Measurements from ENCODE around the gene TBC1D20. TPM values are rescaled to one million over a fixed set of nuclear protein-coding genes. Genes with fewer than 3 reads are reported as not detected.

Gene TBC1D20
- total RNA-seq, 1 donor from 2014 or later = 35.8 TPM

DNA sequence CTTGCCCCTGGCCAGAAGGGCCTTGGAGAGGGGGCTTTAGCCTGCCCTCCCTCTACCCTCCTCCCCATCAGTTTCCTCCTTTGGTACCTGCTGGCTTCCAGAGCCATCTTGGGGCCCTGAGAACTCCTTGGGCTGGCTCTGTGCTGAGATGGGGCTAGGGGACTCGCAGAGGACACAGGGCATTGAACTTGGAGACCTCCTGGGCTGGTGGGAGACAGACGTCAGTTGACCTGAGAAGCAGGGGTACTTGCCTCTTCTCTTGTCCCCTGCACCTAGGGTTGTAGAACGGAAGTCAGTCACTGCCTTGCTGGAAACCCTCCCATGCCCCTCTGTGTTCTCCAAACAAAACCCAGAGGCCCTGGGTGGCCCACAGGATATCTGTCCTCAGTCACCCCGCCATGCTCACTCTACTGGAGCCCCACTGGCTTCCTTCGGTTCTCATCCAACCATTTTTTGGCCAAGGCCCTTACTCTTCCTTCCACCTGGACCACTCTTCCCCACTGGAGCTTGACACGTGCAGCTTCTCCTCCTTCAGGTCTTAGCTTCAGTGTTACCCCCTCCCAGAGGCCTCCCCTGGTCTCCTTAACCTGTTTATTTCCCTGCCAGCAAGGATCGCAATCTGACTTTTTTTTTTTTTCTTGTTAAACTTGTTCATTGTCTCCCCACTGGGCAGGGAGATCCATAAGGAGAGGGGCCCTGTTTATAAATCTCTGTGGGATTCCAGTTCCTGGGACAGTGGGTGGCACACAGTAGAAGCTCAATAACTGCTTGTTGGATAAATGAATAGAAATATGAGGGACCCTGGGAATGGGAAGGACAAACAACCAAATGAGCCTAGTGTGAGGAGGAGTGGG, 53.3 kb downstream of the TBC1D20 start:
- TF ChIP-seq, protein P1, sequence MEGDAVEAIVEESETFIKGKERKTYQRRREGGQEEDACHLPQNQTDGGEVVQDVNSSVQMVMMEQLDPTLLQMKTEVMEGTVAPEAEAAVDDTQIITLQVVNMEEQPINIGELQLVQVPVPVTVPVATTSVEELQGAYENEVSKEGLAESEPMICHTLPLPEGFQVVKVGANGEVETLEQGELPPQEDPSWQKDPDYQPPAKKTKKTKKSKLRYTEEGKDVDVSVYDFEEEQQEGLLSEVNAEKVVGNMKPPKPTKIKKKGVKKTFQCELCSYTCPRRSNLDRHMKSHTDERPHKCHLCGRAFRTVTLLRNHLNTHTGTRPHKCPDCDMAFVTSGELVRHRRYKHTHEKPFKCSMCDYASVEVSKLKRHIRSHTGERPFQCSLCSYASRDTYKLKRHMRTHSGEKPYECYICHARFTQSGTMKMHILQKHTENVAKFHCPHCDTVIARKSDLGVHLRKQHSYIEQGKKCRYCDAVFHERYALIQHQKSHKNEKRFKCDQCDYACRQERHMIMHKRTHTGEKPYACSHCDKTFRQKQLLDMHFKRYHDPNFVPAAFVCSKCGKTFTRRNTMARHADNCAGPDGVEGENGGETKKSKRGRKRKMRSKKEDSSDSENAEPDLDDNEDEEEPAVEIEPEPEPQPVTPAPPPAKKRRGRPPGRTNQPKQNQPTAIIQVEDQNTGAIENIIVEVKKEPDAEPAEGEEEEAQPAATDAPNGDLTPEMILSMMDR (IDR thresholded peaks at IDR 0.05; ENCODE audit: insufficient read depth, low read length, severe bottlenecking) = no peak

DNA sequence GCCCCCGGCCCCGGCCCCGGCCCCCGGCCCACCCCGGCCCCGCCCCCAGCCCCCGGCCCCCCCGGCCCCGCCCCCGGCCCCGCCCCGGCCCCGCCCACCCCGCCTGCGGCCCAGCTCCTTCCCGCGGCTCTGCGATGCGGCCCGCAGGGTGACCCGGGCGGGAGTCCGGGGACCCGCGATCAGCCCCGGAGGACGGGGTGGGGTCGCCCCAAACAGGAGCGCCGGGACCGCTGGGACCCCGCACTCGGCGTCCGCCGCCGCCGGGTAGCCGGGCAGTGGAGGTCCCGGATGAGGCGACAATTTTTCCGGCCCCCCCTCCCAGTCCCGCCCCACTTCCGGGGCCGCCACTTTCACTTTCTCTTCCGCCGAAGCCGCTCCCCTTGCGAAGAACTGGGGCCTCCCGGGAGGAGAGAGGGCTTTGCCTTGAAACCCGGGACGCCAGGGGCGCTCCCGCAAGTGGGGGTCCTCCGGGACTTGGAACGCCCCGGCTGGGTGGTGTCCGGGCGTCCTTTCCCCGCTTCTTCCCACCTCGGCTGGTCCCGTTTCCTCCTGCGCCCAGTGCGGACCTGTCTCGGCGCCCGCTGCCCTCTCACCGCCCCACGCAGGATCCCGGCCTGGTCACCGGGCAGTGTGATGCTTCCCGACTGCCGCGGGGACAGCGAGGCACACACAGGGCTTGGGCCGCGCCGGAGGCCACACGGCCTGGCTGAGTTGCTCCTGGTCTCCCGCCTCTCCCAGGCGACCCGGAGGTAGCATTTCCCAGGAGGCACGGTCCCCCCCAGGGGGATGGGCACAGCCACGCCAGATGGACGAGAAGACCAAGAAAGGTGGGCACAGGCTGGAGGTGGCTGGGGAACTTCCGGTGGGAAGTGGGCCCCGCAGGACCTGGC, 54.1 kb downstream of the TBC1D20 start, which contains the start of gene RBCK1:
TSS of gene RBCK1 (plus strand) at position 347 of the 890 bp plus-strand sequence. CDS start at position 806, 459 bp downstream.
- Histone ChIP-seq H3K36me3 (ENCODE audit: control insufficient read depth, insufficient read depth, low read length) (peaks cover 14% of the 10 kb centered on the region), H3K27me3 (ENCODE audit: control insufficient read depth, insufficient read depth, low read length) (no peaks in the 10 kb centered on the region), H3K4me3 (ENCODE audit: low read depth, low read length) (peak within 1 kb of the TSS; percentile 99)
- TF ChIP-seq, protein P1 (IDR thresholded peaks at IDR 0.05; ENCODE audit: insufficient read depth, low read length, severe bottlenecking) = no peak
- peak; percentile 41 for DNase-seq (ENCODE audit: low read depth)
- no peak for FAIRE-seq

More for the DNA sequence above, 53.3 kb downstream of the TBC1D20 start:
- H3K4me3 ChIP-seq (ENCODE audit: low read depth, low read length) = peak overlapping the region; percentile 99
- DNase-seq (ENCODE audit: low read depth) (no peak), FAIRE-seq (no peak)
- peaks cover 14% of the 10 kb centered on the region for H3K36me3 ChIP-seq (ENCODE audit: control insufficient read depth, insufficient read depth, low read length)
- no peaks in the 10 kb centered on the region for H3K27me3 ChIP-seq (ENCODE audit: control insufficient read depth, insufficient read depth, low read length)

DNA sequence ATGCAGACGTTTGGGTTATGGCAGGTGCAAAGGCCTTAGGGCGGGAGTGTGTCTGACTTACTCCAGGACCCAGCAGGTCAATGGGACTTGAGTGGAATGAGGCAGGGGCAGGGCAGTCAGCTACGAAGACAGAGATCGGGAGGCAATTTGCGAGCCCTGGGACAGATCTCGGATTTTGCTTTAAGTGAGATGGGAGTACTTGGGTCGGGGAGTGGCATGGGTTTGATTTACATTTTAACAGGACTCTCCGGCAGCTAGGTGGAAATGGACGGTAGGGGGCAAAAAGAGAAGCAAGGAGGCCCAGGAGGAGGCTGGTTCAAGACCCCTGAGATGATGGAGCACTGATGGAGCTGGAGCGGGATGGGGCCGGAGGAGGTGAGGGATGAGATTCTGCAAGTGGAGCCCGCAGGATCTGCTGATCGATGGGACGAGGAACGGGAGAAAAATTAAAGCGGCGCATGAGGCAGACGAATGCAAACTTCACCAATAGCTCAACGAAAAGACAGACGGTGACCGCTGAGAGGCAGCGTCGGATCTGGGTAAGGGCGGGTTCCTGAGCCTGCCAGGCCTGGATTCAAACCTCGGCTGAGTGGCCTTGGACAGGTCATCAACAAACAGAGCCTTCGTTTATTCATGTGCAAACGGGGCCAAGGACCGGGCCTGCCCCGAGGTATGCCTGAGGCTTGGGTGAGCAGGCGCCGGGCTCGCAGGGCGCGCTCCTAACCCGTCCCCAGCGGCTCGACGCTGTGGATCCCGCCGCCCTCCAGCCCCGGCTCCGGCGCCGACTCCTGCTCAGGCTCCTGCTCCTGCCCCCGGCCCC, 55.0 kb downstream of the TBC1D20 start:
- peak overlapping the region; percentile 99 for H3K4me3 ChIP-seq (ENCODE audit: low read depth, low read length)
- FAIRE-seq (no peak), DNase-seq (ENCODE audit: low read depth) (peak; percentile 58)
- TF ChIP-seq, protein P1 (IDR thresholded peaks at IDR 0.05; ENCODE audit: insufficient read depth, low read length, severe bottlenecking) = peak; percentile 5
- H3K36me3 ChIP-seq (ENCODE audit: control insufficient read depth, insufficient read depth, low read length) = peaks cover 14% of the 10 kb centered on the region
- no peaks in the 10 kb centered on the region for H3K27me3 ChIP-seq (ENCODE audit: control insufficient read depth, insufficient read depth, low read length)

DNA sequence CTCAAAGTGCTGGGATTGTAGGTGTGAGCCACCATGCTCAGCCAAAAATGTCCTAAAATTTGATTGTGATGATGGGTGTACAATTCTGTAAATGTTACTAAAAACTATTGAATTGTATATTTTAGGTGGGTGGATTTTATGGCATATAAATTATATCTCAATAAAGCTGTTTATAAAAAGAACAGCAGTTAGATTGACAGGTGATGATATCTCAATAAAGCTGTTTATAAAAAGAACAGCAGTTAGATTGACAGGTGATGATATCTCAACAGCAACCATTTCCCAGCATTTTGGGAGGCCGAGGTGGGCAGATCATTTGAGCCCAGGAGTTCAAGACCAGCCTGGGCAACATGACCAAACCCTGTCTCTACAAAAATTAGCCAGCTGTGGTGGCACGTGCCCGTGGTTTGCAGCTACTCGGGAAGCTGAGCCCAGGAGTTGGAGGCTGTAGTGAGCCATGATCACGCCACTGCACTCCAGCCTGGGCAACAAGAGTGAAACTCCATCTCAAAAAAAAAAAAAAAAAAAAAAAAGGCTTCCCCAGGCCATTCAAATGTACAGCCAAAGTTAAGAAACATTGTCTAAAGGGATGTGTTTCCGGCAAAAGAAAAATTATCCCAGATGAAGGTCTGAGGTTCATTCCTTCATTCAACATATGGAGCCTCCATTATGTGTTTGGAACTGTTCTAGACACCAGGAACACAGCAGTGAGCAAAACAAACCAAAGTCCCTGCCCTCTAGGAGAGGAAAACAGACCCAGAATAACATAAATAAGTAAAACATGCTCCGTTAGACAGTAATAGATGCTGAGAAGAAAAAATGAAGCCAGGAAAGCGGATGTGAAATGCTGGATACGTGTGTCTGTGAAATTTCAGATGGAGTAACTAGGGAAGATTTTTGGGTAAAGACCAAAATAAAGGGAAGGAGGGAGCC, 55.9 kb downstream of the TBC1D20 start:
- TF ChIP-seq, protein P1 (IDR thresholded peaks at IDR 0.05; ENCODE audit: insufficient read depth, low read length, severe bottlenecking) = no peak
- H3K27me3 ChIP-seq (ENCODE audit: control insufficient read depth, insufficient read depth, low read length) = no peaks in the 10 kb centered on the region
- peaks cover 13% of the 10 kb centered on the region for H3K36me3 ChIP-seq (ENCODE audit: control insufficient read depth, insufficient read depth, low read length)
- DNase-seq (ENCODE audit: low read depth) (no peak), FAIRE-seq (no peak)
- no peak overlapping the region for H3K4me3 ChIP-seq (ENCODE audit: low read depth, low read length)
